HG02884 (cell line): ENCODE measurements around the gene D2HGDH.
"Not testable (repeated sequence)": the region's sequence is repeated elsewhere in the genome, so short reads cannot be mapped to it uniquely, and the experiment has no call there.

Source experiments
- ATAC-seq: cut with Tn5 transposase; IDR thresholded peaks from one replicate; pipeline ENCODE4 v1.9.1; 2021; ENCODE audit warnings: mild to moderate bottlenecking, moderate library complexity; ENCODE audit not compliant: unreplicated experiment

D2HGDH gene

DNA sequence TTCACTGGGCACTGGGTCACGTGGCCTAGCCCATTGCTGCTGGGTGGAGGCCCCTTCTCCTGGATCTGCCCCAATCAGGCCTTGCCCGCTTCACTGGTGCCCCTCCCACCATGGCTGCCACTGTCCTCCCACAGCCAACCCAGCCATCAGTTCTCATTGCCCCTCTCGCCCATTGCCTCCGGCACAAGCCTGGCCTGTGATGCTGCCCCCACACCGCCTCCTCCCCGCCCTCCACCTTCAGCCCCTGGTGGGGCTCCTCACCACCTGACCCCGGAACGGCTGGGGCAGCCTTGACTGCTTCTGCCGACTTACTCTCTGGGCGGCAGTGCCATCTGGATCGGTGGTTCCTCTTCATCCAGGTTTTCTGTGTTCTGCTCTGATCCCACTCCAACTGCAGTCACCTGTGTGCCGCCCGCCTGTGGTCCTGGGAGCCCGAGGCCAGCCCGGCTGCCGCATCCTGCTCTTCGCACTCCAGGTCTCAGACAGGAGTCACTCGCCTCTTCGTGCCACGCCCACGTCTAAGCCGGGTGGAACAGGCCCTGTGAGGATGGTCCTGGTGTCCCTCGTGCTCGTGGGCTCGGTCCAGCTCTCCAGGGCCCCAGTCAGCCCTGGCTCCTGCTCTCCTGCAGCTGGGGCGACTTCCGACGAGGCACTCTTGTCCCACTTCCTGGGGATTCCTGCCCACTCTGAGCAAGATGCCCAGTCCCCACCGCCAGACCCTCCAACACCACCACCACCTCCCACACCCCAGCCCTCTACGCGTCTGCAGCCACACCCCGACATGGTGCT is 14.2 kb downstream of the D2HGDH start:
- no peak for ATAC-seq

DNA sequence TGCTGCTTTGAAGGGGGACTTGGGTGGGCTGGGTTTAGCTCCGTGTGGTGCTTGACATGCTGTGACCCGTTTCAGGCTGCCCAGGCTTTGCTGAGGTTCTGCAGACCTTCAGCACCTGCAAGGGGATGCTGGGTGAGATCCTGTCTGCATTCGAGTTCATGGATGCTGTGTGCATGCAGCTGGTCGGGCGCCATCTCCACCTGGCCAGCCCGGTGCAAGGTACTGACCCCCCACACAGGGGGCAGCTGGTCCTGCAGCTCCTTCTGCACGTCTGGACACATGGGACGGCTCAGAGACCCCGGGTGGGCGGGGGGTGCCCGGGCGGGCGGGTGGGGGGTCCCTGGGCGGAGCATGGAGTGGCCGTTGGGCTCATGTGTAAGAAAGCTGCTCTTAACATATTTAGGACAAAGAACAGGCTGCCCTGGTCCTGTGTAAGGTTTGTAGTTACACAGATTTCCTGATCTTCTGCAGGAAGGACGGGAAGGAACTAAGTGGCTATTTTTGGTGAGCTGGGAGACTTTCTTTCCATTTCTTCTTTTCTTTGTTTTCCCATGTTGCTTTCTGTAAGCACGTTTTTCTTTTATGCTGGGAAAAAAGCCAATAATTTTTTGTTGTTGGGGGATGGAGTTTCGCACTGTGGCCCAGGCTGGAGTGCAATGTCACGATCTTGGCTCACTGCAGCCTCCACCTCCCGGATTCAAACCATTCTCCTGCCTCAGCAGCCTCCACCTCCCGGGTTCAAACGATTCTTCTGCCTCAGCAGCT is 15.8 kb downstream of the D2HGDH start:
- ATAC-seq, result no peak

DNA sequence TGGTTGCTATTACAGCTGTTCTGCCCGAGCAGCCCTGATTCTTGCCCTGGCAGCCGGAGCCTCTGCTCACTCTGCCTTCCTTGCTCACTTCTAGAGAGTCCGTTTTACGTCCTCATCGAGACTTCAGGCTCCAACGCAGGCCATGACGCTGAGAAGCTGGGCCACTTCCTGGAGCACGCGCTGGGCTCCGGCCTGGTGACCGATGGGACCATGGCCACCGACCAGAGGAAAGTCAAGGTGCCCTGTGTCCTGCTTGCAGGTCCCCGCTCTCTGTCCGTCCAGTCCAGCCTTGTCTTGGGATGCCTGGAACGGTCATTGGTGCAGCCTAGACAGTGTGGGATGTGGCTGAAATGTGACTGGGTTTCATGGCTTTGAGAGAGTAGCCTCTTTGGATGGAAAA is 16.7 kb downstream of the D2HGDH start:
- no peak for ATAC-seq

DNA sequence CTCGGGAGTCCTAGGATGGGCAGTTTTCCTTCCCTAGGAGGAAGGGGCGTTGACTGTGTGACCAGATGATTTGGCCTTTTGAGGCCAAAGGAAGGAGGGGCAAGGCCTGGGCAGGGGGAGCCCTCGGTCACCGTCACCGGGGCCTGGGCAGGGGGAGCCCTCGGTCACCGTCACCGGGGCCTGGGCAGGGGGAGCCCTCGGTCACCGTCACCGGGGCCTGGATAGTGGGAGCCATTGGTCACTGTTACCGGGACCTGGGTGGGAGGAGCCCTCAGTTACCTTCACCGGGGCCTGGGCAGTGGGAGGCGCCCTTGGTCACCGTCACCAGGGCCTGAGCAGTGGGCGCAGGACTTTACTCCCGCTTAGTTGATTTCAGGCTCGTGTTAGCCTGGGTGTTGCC is 17.3 kb downstream of the D2HGDH start:
- no peak for ATAC-seq

DNA sequence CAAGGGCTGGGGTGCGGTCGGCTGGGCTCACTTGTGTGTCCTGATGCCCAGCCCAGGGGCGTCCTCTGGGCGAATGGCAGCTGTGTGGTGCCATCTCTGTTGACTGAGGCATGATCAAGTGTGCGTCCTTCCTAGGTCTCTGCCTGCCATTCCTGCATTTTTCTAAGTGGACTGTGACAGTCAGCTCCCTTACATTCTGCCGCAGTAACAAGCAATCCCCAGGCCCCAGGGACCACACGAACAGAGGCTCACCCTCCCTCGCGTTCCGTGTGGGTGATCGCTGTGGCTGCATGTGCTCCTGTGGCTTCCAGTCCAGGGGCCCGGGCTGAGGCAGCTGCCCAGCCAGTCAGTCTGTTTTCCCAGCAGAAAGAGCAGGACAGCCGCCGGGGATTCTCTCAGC is 17.8 kb downstream of the D2HGDH start:
- no peak for ATAC-seq

DNA sequence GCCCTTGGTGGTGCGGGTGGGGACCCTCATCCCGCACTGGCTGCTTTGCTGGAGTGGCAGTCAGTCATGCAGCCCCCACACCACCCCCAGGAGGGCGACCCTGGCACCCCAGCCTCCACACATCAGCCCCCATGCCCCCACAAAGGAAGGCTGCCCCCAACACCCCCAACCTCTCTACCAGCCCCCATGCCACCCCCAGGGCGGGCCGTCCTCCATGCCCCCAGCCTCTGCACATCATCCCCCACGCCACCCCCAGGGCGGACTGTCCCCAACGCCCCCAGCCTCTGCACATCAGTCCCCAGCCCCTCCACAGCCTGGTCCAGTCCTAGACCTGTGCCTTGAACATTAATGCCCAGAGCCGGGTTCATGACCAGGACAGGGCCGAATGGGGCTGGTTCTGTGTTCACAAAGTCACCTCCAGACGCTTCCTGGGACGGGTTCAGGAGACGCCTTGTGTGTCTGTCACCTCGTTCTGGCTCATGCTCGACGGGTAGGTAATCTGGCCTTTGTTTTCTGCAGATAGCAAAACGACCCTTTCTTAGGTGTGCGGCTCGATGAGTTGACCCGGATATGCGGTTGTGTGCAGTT is 18.4 kb downstream of the D2HGDH start:
- ATAC-seq, result no peak

DNA sequence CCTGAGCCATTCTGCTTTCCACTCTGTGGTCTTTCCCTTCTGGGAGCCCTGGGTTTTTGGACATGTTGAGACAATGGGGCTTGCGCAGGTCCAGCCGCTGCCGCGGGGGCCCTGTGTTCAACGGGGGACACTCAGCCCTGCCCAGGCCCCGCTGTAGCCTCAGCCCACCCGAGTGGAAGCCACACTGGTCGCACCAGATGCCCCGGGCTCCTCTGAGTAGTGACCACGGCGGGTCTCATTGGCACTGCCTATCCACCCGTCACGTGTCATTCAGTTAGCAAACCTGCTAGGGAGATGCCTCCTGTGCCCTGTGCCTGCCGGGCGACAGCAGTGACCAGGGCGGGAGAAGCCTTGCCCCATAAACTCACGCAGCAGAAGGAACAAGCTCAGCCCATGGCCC is 19.1 kb downstream of the D2HGDH start:
- no peak for ATAC-seq

DNA sequence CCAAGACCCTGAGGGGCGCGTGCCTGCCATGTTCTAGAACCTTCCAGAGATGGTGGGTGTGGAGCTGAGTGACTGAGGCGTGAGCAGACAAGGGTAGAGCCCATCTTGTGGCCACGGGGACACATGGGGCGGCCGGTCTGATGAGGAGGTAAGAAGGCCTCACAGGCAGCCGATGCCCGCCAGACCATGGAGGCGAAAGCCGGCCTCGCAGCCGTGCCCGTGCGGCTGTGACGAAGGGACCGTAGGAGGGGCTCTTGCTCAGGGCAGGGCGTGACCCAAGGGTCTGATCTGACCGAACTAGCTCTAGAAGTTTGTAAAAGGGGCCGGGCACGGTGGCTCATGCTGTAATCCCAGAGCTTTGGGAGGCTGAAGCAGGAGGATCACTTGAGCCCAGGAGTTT is 19.6 kb downstream of the D2HGDH start:
- no peak for ATAC-seq

DNA sequence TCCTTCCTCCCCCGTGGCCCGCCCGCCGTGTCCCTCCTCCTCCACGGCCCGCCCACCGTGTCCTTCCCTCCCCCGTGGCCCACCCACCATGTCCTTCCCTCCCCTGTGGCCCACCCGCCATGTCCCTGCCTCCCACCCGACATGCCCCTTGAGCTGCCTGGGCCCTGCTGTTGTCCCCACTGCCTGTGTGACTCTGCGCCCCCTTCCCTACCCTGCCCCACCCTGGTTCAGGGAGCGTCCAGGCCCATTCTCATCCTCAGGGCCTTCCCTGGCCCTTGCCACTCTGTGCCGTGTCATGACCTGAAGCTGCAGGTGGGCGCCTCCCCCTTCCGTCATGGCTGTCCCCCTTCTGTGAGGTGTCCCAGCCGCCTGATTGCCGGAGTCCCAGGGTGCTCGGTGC is 20.7 kb downstream of the D2HGDH start:
- no peak for ATAC-seq

DNA sequence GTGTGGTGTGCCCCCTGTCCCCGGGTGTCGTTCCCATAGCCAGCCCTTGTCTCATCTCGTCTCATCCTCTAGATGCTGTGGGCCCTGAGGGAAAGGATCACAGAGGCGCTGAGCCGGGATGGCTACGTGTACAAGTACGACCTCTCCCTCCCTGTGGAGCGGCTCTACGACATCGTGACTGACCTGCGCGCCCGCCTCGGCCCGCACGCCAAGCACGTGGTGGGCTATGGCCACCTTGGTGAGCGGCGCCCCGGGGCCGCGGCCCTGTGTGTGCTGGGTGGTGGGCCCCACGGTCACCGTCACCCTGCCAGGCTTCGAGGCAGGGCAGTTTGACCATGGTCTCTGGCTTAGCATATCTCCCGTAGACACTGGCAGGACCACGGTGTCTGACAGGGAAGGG is 21.3 kb downstream of the D2HGDH start:
- ATAC-seq, result no peak

DNA sequence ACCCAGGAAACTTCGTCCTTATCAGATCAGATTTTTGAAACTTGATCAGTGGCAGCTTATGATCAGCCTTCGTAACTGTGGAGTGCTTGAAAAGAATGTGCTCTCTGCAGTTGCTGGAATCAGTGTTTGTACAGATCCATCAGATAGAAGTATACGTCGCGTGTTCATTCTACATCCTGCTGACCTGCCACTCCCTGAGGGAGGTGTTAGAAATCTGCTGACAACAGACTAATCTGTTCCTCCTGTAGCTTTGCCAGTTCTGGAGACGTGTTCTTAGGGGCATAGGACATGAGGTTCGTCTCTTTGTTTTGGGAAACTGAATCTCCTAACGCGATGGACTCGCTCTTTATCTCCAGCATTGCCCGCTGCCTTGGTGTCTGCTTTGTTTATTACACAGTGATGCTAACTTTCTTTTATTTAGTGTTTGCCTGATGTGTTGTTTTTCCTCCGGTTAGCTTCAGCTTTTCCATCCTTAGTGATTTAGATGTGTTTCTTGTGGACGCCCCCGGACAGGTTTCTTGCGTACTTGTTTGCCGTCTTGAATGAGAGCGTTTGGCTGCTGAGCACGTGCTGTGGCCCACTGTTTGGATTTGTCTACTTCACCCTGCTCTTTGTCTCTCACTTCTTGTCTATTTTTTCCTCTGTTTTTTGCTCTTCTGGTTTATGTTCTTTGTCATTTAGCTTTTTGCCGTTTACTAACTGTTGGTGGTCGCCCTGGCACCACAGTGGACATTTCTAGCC is 24.8 kb downstream of the D2HGDH start:
- ATAC-seq, result no peak

DNA sequence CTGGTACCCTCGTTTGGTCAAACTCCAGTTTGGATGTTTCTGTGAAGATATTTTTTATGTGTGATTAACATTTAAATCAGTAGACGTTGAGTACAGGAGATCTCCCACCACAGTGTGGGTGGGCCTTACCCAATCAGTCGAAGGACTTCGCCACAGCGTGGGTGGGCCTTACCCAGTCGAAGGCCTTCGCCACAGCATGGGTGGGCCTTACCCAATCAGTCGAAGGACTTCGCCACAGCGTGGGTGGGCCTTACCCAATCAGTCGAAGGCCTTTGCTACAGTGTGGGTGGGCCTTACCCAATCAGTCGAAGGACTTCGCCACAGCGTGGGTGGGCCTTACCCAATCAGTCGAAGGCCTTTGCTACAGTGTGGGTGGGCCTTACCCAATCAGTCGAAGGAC is 25.5 kb downstream of the D2HGDH start:
- not testable (repeated sequence) for ATAC-seq

DNA sequence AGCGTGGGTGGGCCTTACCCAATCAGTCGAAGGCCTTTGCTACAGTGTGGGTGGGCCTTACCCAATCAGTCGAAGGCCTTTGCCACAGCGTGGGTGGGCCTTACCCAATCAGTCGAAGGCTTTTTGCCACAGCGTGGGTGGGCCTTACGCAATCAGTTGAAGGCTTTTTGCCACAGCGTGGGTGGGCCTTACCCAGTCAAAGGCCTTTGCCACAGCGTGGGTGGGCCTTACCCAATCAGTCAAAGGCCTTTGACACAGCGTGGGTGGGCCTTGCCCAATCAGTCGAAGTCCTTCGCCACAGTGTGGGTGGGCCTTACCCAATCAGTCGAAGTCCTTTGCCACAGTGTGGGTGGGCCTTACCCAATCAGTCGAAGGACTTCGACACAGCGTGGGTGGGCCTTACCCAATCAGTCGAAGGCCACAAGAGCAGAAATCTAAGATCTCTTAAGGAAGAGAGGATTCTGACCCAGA is 25.9 kb downstream of the D2HGDH start:
- no peak for ATAC-seq

DNA sequence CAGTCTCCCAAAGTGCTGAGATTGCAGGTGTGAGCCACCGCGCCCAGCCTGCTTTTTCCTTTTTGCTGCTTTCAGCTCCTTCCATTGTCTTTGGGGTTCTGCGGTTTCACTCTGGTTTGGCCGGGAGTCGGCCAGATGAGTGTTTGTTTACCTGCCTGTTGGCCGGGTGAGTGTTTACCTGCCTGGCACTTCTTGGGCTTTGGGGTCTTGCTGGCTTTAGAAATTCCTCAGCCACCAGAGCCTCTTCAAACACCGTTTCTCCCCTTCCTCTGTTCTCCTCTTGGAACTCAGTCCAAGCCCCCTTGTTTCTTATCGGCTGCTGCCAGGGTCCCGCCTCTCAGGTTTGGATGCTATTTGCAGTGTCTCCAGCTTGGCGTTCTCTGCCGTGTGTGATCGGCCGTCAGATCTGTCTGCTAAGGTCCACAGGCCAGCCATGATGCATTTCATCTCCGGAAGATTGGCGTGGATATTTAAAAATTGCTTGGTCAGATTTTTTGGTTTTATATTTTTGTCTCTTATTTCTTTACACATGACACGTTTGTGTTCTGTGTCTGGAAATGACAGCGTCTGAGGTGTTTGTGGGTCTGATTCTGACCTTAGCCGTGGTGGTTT is 28.0 kb downstream of the D2HGDH start:
- ATAC-seq, result no peak

DNA sequence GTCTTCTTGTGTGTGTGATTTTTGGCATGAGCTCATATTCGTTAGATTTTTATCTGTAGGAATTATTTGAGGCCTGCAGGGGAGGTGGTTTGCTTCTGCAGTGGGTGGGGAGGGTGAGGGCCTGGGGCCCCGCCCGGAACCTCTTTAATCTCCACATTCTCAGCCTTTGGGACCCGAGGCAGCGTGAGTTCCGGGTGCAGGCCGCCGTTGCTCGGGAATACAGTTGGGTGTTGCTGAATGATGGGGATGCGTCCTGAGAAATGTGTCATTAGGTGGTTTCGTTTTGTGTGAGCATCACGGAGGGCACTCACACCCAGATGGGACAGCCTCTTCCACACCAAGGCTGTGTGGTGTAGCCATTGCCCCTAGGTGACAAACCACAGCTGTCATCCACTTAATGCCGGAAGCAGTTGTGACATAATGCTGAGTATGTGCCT is 28.5 kb downstream of the D2HGDH start:
- ATAC-seq, result no peak

DNA sequence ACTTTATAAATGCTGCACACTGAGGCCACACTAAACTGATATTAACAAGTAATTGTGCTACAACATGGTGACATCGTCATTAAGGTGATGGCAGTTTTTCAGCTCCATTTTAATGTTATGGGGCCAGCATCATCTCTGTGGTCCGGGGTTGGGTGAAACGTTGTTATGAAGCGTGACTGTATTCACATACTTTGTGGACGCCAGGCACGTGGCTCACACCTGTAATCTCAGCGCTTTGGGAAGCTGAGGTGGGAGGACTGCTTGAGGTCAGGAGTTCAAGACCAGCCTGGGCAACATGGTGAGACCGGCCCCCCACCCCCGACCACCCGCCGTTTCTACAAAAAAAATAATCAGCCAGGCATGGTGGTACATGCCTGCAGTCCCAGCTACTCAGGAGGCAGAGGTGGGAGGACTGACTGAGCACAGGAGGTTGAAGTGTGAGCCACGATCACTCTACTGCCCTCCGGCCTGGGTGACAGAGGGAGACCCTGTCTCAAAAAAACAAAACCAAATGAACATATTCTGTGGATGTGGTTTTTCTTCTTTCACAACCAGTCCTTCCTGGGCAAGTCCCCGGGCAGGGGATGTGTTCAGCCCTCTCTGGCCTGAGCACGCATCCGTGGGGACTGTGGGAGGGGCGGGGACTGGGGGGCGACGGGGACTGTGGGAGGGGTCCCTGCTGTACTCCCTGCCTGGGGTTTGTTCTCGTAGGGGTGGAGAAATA is 29.3 kb downstream of the D2HGDH start:
- no peak for ATAC-seq

DNA sequence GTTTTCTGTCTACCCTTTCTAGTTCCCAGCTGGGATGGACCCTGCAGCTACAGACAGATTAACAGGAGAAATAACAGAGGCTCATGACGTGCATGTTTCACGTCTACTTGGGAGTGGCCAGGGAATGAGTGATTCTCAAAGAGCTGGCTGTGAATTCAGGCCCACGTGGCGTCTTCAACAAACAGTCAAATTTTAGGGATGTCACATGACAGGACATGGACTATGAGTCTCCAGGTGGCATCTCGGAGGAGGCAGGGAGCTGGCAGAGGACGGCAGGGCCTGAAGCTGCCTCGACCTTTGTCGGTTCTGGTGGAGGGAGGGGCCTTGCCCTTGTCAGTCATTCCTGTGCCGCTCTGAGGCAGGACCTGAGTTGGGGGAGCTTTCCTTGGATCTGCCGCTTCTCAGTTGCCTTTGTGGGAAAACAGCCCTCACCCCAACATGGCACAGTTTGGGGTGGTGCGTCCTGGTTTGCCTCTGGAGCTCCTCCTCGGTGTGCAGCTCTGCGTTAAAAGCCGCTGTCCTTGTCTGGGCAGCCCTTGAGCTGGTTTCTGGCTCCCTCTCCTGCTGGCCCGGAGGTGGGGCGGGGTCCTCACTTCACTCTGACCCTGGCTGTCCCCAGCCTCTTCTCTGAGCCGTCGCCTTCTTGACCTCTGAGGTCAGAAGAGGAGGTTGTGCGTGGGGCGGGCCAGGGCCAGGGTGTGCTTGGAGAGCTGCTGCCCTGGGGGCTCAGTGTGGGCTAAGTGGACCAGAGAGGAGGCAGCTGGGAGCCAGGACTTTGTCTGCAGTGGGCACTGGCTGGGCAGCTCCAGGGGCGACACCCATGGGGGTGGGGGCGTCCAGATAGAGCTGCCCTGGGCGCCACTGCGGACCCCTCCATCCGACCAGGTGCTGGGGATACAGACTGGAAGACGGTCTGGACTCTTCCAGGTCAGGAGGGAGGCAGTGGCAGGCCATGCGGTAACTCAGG is 30.1 kb downstream of the D2HGDH start:
- no peak for ATAC-seq

DNA sequence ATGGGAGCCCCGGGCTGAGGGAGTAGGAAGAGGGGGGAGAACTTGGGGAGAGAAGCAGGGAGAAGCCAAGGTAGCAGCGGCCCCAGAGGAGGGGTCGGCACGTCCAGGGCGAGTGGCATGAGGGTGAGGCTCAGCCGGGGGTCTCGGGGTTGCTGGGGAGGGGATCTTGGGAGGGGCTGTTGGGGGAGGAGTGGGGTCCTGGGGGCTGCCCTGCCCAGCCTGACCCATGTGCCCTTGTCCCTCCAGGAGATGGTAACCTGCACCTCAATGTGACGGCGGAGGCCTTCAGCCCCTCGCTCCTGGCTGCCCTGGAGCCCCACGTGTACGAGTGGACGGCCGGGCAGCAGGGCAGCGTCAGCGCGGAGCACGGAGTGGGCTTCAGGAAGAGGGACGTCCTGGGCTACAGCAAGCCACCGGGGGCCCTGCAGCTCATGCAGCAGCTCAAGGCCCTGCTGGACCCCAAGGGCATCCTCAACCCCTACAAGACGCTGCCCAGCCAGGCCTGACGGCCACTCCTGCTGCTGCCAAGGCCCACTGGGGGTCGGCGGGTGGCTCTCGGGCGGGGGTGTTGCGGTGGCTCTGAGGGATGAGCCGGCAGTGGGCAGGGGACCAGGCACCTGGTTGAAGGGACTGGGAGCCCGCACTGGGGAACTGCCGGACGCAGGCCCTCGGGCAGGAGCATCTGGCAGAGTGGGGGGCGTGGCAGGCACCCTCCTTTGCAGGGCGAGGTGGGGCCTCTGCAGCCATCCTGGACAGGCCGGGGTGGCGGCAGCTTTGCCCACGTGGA is 33.2 kb downstream of the D2HGDH start:
- no peak for ATAC-seq
